HG03108 (cell line): Measurements from ENCODE around the gene SEMA6D.

Source experiments
- ATAC-seq: cut with Tn5 transposase; IDR thresholded peaks from one replicate; pipeline ENCODE4 v1.9.1; 2021; ENCODE audit warnings: moderate library complexity; ENCODE audit not compliant: unreplicated experiment

Gene SEMA6D

GRCh38 chr15:47781527-47781926 lies 64.2 kb downstream of the SEMA6D start:
- ATAC-seq, result no peak

- no peak for ATAC-seq
These were observed 67.5 kb downstream of the SEMA6D start for GRCh38 chr15:47784820-47785219.

GRCh38 chr15:47786371-47786770 lies 69.1 kb downstream of the SEMA6D start:
- no peak for ATAC-seq

GRCh38 chr15:47787875-47788274 lies 70.6 kb downstream of the SEMA6D start:
- ATAC-seq, result no peak

- ATAC-seq, result no peak
These were observed 71.4 kb downstream of the SEMA6D start for GRCh38 chr15:47788685-47789084.

- ATAC-seq, result no peak
These were observed 73.9 kb downstream of the SEMA6D start for GRCh38 chr15:47791161-47791560.

GRCh38 chr15:47792231-47792630 lies 74.9 kb downstream of the SEMA6D start:
- no peak for ATAC-seq

GRCh38 chr15:47794252-47794914 lies 77.1 kb downstream of the SEMA6D start:
- no peak for ATAC-seq

GRCh38 chr15:47795864-47796263 lies 78.6 kb downstream of the SEMA6D start:
- no peak for ATAC-seq

- no peak for ATAC-seq
These were observed 79.0 kb downstream of the SEMA6D start for GRCh38 chr15:47796339-47796738.

- ATAC-seq, result no peak
These were observed 79.5 kb downstream of the SEMA6D start for GRCh38 chr15:47796830-47797229.

GRCh38 chr15:47801522-47801921 lies 84.2 kb downstream of the SEMA6D start:
- ATAC-seq, result no peak

GRCh38 chr15:47802216-47802615 lies 84.9 kb downstream of the SEMA6D start:
- no peak for ATAC-seq

- no peak for ATAC-seq
These were observed 86.5 kb downstream of the SEMA6D start for GRCh38 chr15:47803767-47804166.

- no peak for ATAC-seq
These were observed 87.4 kb downstream of the SEMA6D start for GRCh38 chr15:47804733-47805132.

GRCh38 chr15:47806008-47806407 lies 88.7 kb downstream of the SEMA6D start:
- ATAC-seq, result no peak

GRCh38 chr15:47811172-47811571 lies 93.9 kb downstream of the SEMA6D start:
- no peak for ATAC-seq

- peak; percentile 70 for ATAC-seq
These were observed 95.2 kb downstream of the SEMA6D start for GRCh38 chr15:47812470-47812999.

- peak; percentile 84 for ATAC-seq
These were observed 96.6 kb downstream of the SEMA6D start for GRCh38 chr15:47813748-47814384.

GRCh38 chr15:47814620-47815019 lies 97.3 kb downstream of the SEMA6D start:
- ATAC-seq, result no peak

GRCh38 chr15:47817969-47818548 lies 100.8 kb downstream of the SEMA6D start:
- no peak for ATAC-seq

GRCh38 chr15:47819158-47819557 lies 101.9 kb downstream of the SEMA6D start:
- ATAC-seq, result no peak
